ENCODE data around the gene CCDC69. TPM values are rescaled to one million over a fixed set of nuclear protein-coding genes. Genes with fewer than 3 reads are reported as not detected.
A peak's percentile ranks its signal among the peaks of the same experiment; 100 is the strongest.
"Not testable (repeated sequence)": the region's sequence is repeated elsewhere in the genome, so short reads cannot be mapped to it uniquely, and the experiment has no call there.

CCDC69 gene
- total RNA-seq, 4 donors from 2014 or later, result 217 to 341 (median 285) TPM

DNA sequence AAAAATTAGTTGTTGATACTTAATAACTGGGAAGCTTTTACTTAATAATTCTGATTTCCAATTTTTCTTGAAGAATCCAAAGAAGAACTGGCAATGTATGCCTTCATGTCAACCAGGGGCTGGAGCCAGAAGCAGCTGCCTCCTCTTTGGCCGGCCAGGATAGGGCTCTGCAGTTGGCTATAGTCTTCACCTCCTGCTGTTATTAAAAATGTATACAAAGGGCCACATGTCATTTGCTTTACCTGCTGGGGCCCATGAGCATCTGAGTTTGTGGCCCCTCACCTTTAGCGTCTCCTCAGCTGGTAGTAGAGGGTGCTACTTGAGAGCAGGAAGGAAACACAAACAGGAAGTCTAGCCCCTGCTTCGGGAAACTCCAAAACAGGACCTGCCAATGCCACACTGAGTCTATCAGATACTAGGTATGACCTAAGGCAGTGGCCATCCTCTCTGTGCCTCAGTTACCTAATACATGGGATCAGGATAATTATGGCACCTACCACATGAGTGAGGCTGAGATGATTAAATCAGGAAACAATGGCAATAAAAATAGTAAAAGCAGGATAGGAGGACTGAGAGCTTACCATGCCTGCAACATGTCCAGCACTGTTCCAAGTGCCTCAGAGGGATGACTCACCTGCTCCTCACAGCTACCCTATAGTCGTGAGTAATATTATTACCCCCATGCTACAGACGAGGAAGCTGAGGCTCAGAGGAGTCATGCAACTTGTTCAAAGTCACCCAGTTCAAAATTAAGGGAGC, 21.3 kb downstream of the CCDC69 start:
- Histone ChIP-seq H3K27me3 (no peaks in the 10 kb centered on the region), H3K4me1 (peaks cover 6 to 21% (median 10%) of the 10 kb centered on the region in 4 donors), H3K4me3 (no peak overlapping the region), H3K27ac (replicated peaks in 1 of 4) (no peak overlapping the region), H3K9me3 (no peaks in the 10 kb centered on the region), H3K36me3 (peaks cover 23 to 51% (median 49%) of the 10 kb centered on the region in 4 donors)
- intact Hi-C loops (cut with DNase I), result no loop called here
- 59% methylated on average over 5 of the region's 5 CpGs for WGBS
- DNase-seq (ENCODE audit: extremely low spot score), result peak; percentile 77
- TF ChIP-seq EP300 (IDR thresholded peaks at IDR 0.05), result no peak
- peak in 1 of 2 donors; percentile 33 for TF ChIP-seq POLR2AphosphoS5 (IDR thresholded peaks at IDR 0.05)

DNA sequence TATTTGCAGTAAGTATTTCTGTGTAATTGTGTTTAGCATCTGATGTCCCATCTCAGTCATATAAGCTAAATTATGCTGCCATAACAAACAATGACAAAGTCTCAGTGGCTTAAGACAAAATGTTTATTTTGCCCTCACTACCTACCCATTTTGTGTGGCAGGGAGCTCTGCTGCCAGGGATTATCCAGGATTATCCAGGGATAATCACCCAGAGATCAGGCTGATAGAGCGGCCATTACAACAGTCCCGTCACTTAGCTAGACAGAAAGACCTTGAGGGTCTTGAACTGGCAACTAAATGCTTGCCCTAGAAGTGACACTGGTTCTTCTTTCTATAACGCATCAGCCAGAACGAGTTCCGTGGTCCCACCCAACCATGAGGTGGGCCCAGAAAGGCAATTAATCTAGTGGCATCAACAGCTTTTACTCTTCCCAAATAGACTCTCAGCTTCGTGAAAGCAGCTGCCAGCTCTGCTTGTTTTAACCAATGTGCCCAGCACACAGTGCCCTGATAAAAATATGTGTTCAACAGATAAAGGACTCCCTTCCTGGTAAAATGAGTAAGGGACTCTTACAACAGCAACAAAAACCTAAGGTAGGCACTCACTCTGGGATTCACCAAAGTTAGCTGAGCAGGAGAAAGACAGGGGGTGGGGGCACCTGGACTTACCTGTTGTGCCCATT, 22.8 kb downstream of the CCDC69 start:
- H3K9me3 ChIP-seq, result no peaks in the 10 kb centered on the region
- peak; percentile 53 for DNase-seq (ENCODE audit: extremely low spot score)
- H3K27me3 ChIP-seq, result no peaks in the 10 kb centered on the region
- peaks cover 8 to 17% (median 9%) of the 10 kb centered on the region in 4 donors for H3K4me1 ChIP-seq
- 93% methylated on average over 6 of the region's 6 CpGs for WGBS
- no peak overlapping the region for H3K27ac ChIP-seq (replicated peaks in 1 of 4)
- no peak overlapping the region for H3K4me3 ChIP-seq
- TF ChIP-seq EP300 (IDR thresholded peaks at IDR 0.05) (no peak), CTCF (IDR thresholded peaks at IDR 0.05) (no peak), POLR2AphosphoS5 (IDR thresholded peaks at IDR 0.05) (no peak), POLR2A (IDR thresholded peaks at IDR 0.05; ENCODE audit: low read depth) (no peak)
- H3K36me3 ChIP-seq, result peaks cover 23 to 66% (median 62%) of the 10 kb centered on the region in 4 donors
- intact Hi-C loops (cut with DNase I), result no loop called here

DNA sequence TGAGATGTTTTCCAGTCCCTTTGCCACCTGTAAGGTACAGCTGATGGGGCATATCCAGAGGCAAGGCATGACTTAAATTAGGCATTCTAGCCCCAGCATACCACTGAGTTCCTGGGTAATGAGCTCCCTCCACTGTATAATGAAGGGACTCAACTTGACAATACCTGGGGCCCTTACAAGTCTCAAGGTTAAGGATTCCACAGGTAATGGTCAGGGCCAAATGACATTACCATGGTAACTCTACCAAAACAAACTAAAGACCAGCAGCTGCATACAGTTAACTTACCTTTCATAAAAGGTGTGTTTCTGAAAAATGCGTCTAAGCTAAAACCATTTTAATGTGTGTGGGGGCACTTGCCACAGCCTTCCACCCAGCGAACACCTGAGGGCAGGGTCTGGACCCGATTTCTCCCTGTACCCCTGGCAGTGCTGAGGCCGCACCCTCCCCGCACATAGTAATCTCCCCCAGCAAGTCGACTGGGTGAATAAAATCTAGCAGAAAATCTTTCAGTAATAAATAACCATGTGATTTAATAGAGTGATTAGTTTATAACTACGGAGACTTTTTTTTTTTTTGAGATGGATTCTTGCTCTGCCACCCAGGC, 24.2 kb downstream of the CCDC69 start:
- Histone ChIP-seq H3K27ac (replicated peaks in 1 of 4) (no peak overlapping the region), H3K4me1 (peaks cover 9 to 30% (median 17%) of the 10 kb centered on the region in 4 donors), H3K4me3 (no peak overlapping the region), H3K36me3 (peaks cover 23 to 68% (median 62%) of the 10 kb centered on the region in 4 donors), H3K27me3 (no peaks in the 10 kb centered on the region), H3K9me3 (no peaks in the 10 kb centered on the region)
- peak; percentile 60 for DNase-seq (ENCODE audit: extremely low spot score)
- intact Hi-C loops (cut with DNase I), result no loop called here
- TF ChIP-seq POLR2AphosphoS5 (IDR thresholded peaks at IDR 0.05), result no peak
- TF ChIP-seq EP300 (IDR thresholded peaks at IDR 0.05), result no peak
- no peak for TF ChIP-seq POLR2A (IDR thresholded peaks at IDR 0.05; ENCODE audit: low read depth)
- no peak for TF ChIP-seq CTCF (IDR thresholded peaks at IDR 0.05)
- 80% methylated on average over 7 of the region's 7 CpGs for WGBS

DNA sequence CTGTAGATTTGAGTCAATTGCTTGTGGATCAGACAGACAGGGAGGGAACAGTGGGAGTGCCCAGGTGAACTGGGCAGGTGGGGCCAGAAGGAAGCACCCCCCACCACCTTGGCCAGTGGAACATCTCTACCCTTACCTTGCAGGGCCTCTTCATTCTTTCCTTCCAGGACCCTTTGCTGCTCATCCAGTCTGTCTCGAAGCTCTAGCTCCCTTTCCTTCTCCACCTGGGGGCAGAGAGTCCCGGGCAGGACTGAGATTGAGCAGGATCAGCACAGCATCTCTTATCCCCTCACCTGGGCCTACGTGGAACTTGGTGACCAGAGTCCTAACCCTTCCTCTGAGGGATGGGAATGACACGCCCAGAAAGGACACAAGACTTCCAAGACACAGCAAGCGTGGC, 25.0 kb downstream of the CCDC69 start:
- peak; percentile 53 for DNase-seq (ENCODE audit: extremely low spot score)
- Histone ChIP-seq H3K9me3 (no peaks in the 10 kb centered on the region), H3K27ac (replicated peaks in 1 of 4) (peak overlapping the region in 1 of 4 donors; percentile 4), H3K36me3 (peaks cover 23 to 71% (median 58%) of the 10 kb centered on the region in 4 donors), H3K4me3 (no peak overlapping the region), H3K27me3 (no peaks in the 10 kb centered on the region), H3K4me1 (peaks cover 9 to 30% (median 17%) of the 10 kb centered on the region in 4 donors)
- intact Hi-C loops (cut with DNase I), result no loop called here
- 94% methylated on average over 4 of the region's 5 CpGs for WGBS
- TF ChIP-seq POLR2AphosphoS5 (IDR thresholded peaks at IDR 0.05), result no peak
- TF ChIP-seq CTCF (IDR thresholded peaks at IDR 0.05), result no peak
- no peak for TF ChIP-seq EP300 (IDR thresholded peaks at IDR 0.05)
- no peak for TF ChIP-seq POLR2A (IDR thresholded peaks at IDR 0.05; ENCODE audit: low read depth)

- Histone ChIP-seq H3K27ac (replicated peaks in 1 of 4) (peak overlapping the region; percentile 0 to 64 (median 56)), H3K36me3 (peaks cover 23 to 66% (median 59%) of the 10 kb centered on the region in 4 donors), H3K4me1 (peaks cover 0 to 22% (median 13%) of the 10 kb centered on the region in 4 donors)
- 94% methylated on average over 9 of the region's 9 CpGs for WGBS
- H3K9me3 ChIP-seq; H3K4me3 ChIP-seq; intact Hi-C loops (cut with DNase I); H3K27me3 ChIP-seq: not testable (repeated sequence)
- DNase-seq (ENCODE audit: extremely low spot score), result peak; percentile 64
Measured at GRCh38 chr5:151197291-151197600, 26.6 kb downstream of the CCDC69 start.

Data from esophagus muscularis mucosa (tissue), 4 donors.